Prostate gland (tissue), 2 donors: ENCODE results near the gene BAMBI. TPM values are rescaled to one million over a fixed set of nuclear protein-coding genes. Genes with fewer than 3 reads are reported as not detected.

Experiments used
- DNase-seq: peaks from one replicate; pipeline ENCODE4 v3.0.0-alpha.2; 2019; ENCODE audit warnings: low spot score
- H3K27ac ChIP-seq, 2 donors: fragments of 200-600 bp; sonication (generic); 2 replicates each; pipeline ENCODE4 v1.5.1; 2017 to 2019
- H3K27me3 ChIP-seq: fragments of 200-600 bp; sonication (generic); replicated peaks from 2 replicates; pipeline ENCODE4 v1.5.1; 2019; ENCODE audit not compliant: insufficient read depth
- H3K36me3 ChIP-seq, 2 donors: fragments of 200-600 bp; sonication (generic); 1 replicate in 1 of 2; 2 replicates in 1 of 2; pipeline versions ENCODE4 v1.5.1 to v1.8.1; 2017 to 2019
- H3K4me1 ChIP-seq: fragments of 200-600 bp; sonication (generic); replicated peaks from 2 replicates; pipeline ENCODE4 v1.5.1; 2019
- H3K4me3 ChIP-seq, 2 donors: fragments of 200-600 bp; sonication (generic); 2 replicates each; pipeline ENCODE4 v1.5.1; 2017 to 2019
- H3K9me3 ChIP-seq: fragments of 200-600 bp; sonication (generic); 2 replicates; pipeline ENCODE4 v1.5.1; 2017
- POLR2A ChIP-seq: fragments of 450-650 bp; IDR thresholded peaks from one replicate; pipeline ENCODE4 v1.6.1; 2016; ENCODE audit warnings: antibody characterized with exemption, mild to moderate bottlenecking
- POLR2AphosphoS5 ChIP-seq: sonication (generic); formaldehyde crosslinking; IDR thresholded peaks from one replicate; pipeline ENCODE4 v1.6.1; 2017; ENCODE audit warnings: antibody characterized with exemption
- WGBS: methylation state at CpG from one replicate; pipeline ENCODE4 v1.1.5; 2018; 5-methylcytosine and 5-hydroxymethylcytosine counted together
- intact Hi-C: fragments of 100-400 bp; cut with DNase I; formaldehyde crosslinking; loops from one replicate; pipeline ENCODE4 v1.14.2; 2022
- total RNA-seq, 2 donors: library from RNA; depleted of rRNA; stranded (reverse); fragments of >200 nt; gene quantifications; one replicate each; pipeline ENCODE4 v1.1.0, GENCODE V29; 2016
- TF ChIP-seq, protein P1 (sequence below), 4 experiments: fragments of 200-600 bp in 2 of 4; fragments of 450-650 bp in 2 of 4; sonication (generic) in 2 of 4; IDR thresholded peaks; 1 replicate in 3 of 4; 2 replicates in 1 of 4; pipeline ENCODE4 v1.5.1; 2016 to 2019; ENCODE audit warnings: antibody characterized with exemption in 4 of 4, mild to moderate bottlenecking in 2 of 4, moderate library complexity in 2 of 4

Gene BAMBI, protein sequence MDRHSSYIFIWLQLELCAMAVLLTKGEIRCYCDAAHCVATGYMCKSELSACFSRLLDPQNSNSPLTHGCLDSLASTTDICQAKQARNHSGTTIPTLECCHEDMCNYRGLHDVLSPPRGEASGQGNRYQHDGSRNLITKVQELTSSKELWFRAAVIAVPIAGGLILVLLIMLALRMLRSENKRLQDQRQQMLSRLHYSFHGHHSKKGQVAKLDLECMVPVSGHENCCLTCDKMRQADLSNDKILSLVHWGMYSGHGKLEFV
- total RNA-seq, result 10 to 100 TPM in 1 of 2 donors, 1 to 10 TPM in 1; 3.1 to 58.9 TPM

DNA sequence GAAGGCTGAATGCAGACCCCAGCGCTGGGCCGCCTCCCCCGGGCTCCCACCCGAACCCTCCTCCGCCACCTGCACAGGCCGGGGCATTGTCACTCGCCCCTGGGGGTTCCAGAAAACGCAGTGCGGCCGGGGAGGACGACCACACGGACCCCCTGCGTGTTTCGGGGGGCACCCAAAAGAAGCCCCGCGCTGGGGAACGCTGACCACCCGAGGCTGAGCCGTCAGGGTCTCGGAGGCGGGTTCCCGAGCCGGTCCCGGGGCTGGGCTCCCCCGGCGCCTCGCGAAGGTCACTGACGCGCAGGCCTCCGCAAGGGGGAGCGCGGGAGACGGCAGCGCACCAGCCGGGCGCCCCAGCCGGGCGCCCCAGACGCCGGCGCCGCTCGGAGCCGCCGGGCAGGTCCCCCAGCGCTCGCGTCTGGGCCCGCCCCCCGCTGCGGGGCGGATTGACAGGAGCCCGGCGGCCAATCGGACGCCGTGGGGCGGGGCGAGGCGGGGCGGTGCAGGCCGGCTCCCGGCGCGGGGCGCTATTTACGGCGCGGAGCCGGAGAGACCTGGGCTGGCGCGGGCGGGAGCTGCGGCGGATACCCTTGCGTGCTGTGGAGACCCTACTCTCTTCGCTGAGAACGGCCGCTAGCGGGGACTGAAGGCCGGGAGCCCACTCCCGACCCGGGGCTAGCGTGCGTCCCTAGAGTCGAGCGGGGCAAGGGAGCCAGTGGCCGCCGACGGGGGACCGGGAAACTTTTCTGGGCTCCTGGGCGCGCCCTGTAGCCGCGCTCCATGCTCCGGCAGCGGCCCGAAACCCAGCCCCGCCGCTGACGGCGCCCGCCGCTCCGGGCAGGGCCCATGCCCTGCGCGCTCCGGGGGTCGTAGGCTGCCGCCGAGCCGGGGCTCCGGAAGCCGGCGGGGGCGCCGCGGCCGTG, at the start of gene BAMBI:
Gene BAMBI, plus strand, starts transcription at position 554 of the 920 bp plus-strand sequence. CDS start 377 bp downstream, outside the sequence.
- TF ChIP-seq, protein P1, sequence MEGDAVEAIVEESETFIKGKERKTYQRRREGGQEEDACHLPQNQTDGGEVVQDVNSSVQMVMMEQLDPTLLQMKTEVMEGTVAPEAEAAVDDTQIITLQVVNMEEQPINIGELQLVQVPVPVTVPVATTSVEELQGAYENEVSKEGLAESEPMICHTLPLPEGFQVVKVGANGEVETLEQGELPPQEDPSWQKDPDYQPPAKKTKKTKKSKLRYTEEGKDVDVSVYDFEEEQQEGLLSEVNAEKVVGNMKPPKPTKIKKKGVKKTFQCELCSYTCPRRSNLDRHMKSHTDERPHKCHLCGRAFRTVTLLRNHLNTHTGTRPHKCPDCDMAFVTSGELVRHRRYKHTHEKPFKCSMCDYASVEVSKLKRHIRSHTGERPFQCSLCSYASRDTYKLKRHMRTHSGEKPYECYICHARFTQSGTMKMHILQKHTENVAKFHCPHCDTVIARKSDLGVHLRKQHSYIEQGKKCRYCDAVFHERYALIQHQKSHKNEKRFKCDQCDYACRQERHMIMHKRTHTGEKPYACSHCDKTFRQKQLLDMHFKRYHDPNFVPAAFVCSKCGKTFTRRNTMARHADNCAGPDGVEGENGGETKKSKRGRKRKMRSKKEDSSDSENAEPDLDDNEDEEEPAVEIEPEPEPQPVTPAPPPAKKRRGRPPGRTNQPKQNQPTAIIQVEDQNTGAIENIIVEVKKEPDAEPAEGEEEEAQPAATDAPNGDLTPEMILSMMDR (IDR thresholded peaks at IDR 0.05), result peak; percentile 56 to 90 (median 65)
- TF ChIP-seq POLR2AphosphoS5 (peak; percentile 69), POLR2A (peak; percentile 97)
- H3K36me3 ChIP-seq, result no peaks in the 10 kb centered on the region
- H3K27me3 ChIP-seq, result no peaks in the 10 kb centered on the region
- no peaks in the 10 kb centered on the region for H3K9me3 ChIP-seq
- DNase-seq, result peak; percentile 93
- H3K4me1 ChIP-seq, result no peaks in the 10 kb centered on the region
- intact Hi-C loops, result loop anchor here (5.0 to 10.0 kb wide), 3 partner anchors 128 to 625 kb away; no protein-coding TSS in a partner anchor
- peak within 1 kb of the TSS; percentile 57 to 81 for H3K4me3 ChIP-seq
- H3K27ac ChIP-seq, result peak within 1 kb of the TSS; percentile 33 to 50
- WGBS, result under 1% methylated on average over 78 of the region's 120 CpGs

DNA sequence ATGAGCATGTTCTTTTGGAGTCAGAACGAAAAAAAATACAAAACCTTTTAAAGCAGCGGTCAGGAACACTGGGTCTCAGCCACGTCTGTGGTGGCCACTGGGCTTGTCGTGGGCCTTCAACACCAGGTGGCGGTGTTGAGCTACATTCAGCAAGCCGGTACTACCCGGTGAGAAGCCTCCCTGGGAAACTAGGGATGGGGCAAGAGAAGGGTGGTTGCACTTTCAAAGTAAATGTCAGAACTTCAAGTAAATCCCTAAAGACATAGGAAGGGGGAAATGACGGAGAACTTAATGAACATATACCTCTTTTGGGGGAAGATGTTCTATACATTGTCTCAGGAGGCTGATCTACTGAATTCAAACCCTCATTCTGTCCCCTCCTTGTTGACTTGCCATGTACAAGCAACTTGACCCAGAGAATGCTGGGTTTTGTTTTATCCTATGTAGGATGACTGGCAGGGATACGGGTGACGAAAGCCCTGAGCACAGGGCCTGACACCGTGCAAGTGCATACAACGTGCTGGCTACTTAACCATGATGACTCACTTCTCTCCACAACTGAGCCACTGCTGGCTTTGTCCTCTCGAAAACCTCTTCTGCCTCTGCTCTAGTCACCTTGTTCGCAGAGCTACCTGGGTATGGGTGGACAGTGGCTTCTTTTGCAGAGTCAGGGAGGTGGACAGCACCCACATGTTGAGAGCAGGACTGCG, 49.0 kb upstream of the BAMBI start:
- H3K27ac ChIP-seq, result no peak overlapping the region
- 31% methylated on average over 15 of the region's 15 CpGs for whole genome bisulfite sequencing
- intact Hi-C loops, result no loop called here
- TF ChIP-seq, protein P1 (IDR thresholded peaks at IDR 0.05), result peak; percentile 71 to 83 (median 78)
- TF ChIP-seq POLR2AphosphoS5, result no peak
- no peaks in the 10 kb centered on the region for H3K36me3 ChIP-seq
- H3K4me1 ChIP-seq, result no peaks in the 10 kb centered on the region
- H3K4me3 ChIP-seq, result no peak overlapping the region
- no peaks in the 10 kb centered on the region for H3K9me3 ChIP-seq
- no peaks in the 10 kb centered on the region for H3K27me3 ChIP-seq
- peak; percentile 69 for DNase-seq

DNA sequence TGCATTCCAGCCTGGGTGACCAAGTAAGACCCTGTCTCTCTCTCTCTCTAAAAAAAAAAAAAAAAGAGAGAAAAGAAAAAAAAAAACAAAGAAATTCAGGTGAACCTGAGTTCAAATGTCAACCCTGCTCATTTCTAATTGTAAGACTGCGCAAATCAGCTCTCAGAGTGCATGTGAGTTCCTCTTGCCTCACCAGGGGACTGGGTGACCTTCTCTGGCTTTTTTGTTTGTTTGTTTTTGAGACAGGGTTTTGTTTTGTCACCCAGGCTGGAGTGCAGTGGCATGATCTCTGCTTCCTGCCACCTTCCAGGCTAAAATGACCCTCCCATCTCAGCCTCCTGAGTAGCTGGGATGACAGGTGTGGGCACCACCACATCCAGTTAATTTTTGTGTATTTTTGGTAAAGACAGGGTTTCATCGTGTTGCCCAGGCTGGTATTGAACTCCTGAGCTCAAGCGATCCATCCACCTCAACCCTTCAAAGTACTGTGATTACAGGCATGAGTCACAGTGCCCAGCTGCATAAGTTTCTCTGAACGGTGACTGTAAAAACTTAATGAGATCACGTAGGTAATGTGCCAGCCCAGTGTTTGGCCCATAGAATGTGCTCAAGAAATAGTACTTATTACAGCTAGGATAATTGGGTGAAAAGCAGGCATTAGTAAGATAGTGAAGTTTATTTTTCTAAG, 45.3 kb upstream of the BAMBI start:
- Histone ChIP-seq H3K36me3 (no peaks in the 10 kb centered on the region), H3K4me1 (no peaks in the 10 kb centered on the region), H3K27me3 (no peaks in the 10 kb centered on the region), H3K27ac (no peak overlapping the region), H3K9me3 (no peaks in the 10 kb centered on the region), H3K4me3 (no peak overlapping the region)
- intact Hi-C loops, result no loop called here
- DNase-seq, result no peak
- 53% methylated on average over 5 of the region's 5 CpGs for WGBS
- TF ChIP-seq POLR2AphosphoS5, result no peak
- no peak for TF ChIP-seq POLR2A
- TF ChIP-seq, protein P1 (IDR thresholded peaks at IDR 0.05), result no peak

DNA sequence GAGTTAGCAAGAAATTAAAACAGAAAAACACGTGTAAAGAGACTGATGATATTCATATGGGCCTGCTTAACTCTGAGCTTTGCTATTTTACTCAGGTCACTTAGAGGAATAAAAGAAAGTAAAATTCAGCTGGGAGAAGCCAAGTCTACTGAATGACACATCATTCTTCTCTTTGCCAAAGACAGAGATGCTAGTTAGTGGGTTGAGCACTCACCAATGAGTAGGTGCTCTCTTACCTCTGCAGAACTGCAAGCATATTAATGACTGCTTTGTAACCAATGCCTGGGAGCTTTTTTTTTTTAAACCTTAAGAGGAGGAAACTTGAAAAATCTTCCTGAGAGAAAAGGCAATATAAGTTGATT, 44.8 kb upstream of the BAMBI start:
- H3K9me3 ChIP-seq, result no peaks in the 10 kb centered on the region
- TF ChIP-seq, protein P1 (IDR thresholded peaks at IDR 0.05), result no peak
- TF ChIP-seq POLR2AphosphoS5 (no peak), POLR2A (no peak)
- no peaks in the 10 kb centered on the region for H3K27me3 ChIP-seq
- H3K4me3 ChIP-seq, result no peak overlapping the region
- no peak for DNase-seq
- no peaks in the 10 kb centered on the region for H3K36me3 ChIP-seq
- no peak overlapping the region for H3K27ac ChIP-seq
- no peaks in the 10 kb centered on the region for H3K4me1 ChIP-seq
- intact Hi-C loops, result no loop called here
- 62% methylated on average over 1 of the region's 1 CpG for WGBS
